ENCODE data around the gene HS6ST2. TPM values are rescaled to one million over a fixed set of nuclear protein-coding genes. Genes with fewer than 3 reads are reported as not detected.

Gene HS6ST2
- total and polyA plus RNA-seq, 2 donors from 2014 or later, result 2.0 to 11.9 TPM

DNA sequence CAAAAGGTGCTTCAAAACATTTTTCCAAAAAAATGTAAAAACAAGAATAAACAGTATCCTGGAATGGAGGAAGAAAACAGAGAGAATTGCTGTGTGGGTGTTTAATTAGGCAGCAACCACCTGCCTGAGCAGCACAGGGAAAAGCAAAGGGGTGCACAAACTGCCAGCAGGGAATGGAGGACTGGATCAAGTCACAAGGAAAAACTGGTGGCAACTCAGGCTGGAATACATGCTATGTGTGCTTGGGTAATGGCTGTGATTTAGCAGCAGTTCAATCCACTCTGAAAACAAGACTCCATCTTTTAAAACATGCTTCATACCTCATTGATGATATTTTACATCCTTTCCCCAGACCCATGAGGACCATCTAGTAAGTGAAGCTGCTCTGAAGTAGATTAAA is 179.5 kb downstream of the HS6ST2 start:
- Histone ChIP-seq H3K27ac (ENCODE audit: low read depth in 2 of 2, low read length in 2 of 2) (no peak overlapping the region), H3K27me3 (ENCODE audit: control insufficient read depth, insufficient read depth, low read length) (no peaks in the 10 kb centered on the region), H3K9me3 (ENCODE audit: control insufficient read depth in 2 of 3, insufficient read depth in 1 of 3, low read length in 3 of 3) (no peaks in the 10 kb centered on the region), H3K4me3 (ENCODE audit: low read length in 3 of 3) (no peak overlapping the region), H3K36me3 (ENCODE audit: control insufficient read depth in 2 of 3, insufficient read depth in 3 of 3, low read length in 3 of 3) (no peaks in the 10 kb centered on the region), H3K9ac (ENCODE audit: low read length in 3 of 3) (no peak overlapping the region), H3K4me1 (ENCODE audit: control insufficient read depth in 2 of 3, insufficient read depth in 2 of 3, low read depth in 1 of 3, low read length in 3 of 3) (no peaks in the 10 kb centered on the region)
- DNase-seq, result no peak
- intact Hi-C loops (cut with DNase I), result no loop called here
- TF ChIP-seq, protein P1, sequence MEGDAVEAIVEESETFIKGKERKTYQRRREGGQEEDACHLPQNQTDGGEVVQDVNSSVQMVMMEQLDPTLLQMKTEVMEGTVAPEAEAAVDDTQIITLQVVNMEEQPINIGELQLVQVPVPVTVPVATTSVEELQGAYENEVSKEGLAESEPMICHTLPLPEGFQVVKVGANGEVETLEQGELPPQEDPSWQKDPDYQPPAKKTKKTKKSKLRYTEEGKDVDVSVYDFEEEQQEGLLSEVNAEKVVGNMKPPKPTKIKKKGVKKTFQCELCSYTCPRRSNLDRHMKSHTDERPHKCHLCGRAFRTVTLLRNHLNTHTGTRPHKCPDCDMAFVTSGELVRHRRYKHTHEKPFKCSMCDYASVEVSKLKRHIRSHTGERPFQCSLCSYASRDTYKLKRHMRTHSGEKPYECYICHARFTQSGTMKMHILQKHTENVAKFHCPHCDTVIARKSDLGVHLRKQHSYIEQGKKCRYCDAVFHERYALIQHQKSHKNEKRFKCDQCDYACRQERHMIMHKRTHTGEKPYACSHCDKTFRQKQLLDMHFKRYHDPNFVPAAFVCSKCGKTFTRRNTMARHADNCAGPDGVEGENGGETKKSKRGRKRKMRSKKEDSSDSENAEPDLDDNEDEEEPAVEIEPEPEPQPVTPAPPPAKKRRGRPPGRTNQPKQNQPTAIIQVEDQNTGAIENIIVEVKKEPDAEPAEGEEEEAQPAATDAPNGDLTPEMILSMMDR (IDR thresholded peaks at IDR 0.05; ENCODE audit: borderline replicate concordance, extremely low read depth, insufficient read depth), result no peak
- no peak for FAIRE-seq

- Histone ChIP-seq H3K36me3 (ENCODE audit: control insufficient read depth in 2 of 3, insufficient read depth in 3 of 3, low read length in 3 of 3) (no peaks in the 10 kb centered on the region), H3K27ac (ENCODE audit: low read depth in 2 of 2, low read length in 2 of 2) (no peak overlapping the region), H3K4me3 (ENCODE audit: low read length in 3 of 3) (no peak overlapping the region), H3K9ac (ENCODE audit: low read length in 3 of 3) (no peak overlapping the region), H3K27me3 (ENCODE audit: control insufficient read depth, insufficient read depth, low read length) (no peaks in the 10 kb centered on the region), H3K9me3 (ENCODE audit: control insufficient read depth in 2 of 3, insufficient read depth in 1 of 3, low read length in 3 of 3) (no peaks in the 10 kb centered on the region), H3K4me1 (ENCODE audit: control insufficient read depth in 2 of 3, insufficient read depth in 2 of 3, low read depth in 1 of 3, low read length in 3 of 3) (no peaks in the 10 kb centered on the region)
- no peak for DNase-seq
- no peak for FAIRE-seq
- TF ChIP-seq, protein P1 (IDR thresholded peaks at IDR 0.05; ENCODE audit: borderline replicate concordance, extremely low read depth, insufficient read depth), result no peak
- intact Hi-C loops (cut with DNase I), result no loop called here
These were observed 181.8 kb downstream of the HS6ST2 start for GRCh38 chrX:132776486-132777210.

DNA sequence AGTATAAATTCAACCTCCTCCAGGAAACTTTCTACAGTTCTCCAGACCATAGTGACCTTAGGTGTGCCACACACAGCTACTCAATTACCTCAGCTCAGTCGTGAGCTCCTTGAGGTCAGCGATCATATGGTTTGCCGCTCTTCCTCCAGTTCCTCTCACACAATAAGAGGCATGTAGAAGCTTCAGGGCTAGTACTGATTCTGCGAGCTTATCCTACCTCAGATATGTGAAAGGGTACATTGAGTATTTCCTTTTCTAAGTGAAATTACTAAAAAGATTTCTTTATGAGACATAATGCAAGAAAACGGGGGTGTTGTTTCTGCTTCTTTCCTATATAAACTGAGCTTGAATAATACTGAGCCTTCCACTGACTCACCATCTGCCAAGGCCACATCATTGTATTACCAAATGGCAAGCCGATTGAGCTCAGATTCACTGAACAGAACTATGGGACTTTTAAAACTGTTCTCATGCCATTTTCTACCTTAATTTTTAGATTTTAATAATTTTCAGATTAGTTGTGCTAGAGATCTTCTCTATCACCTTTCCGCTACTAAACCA is 183.1 kb downstream of the HS6ST2 start:
- H3K9me3 ChIP-seq (ENCODE audit: control insufficient read depth in 2 of 3, insufficient read depth in 1 of 3, low read length in 3 of 3), result no peaks in the 10 kb centered on the region
- FAIRE-seq, result no peak
- no peaks in the 10 kb centered on the region for H3K36me3 ChIP-seq (ENCODE audit: control insufficient read depth in 2 of 3, insufficient read depth in 3 of 3, low read length in 3 of 3)
- H3K27me3 ChIP-seq (ENCODE audit: control insufficient read depth, insufficient read depth, low read length), result no peaks in the 10 kb centered on the region
- no peaks in the 10 kb centered on the region for H3K4me1 ChIP-seq (ENCODE audit: control insufficient read depth in 2 of 3, insufficient read depth in 2 of 3, low read depth in 1 of 3, low read length in 3 of 3)
- H3K4me3 ChIP-seq (ENCODE audit: low read length in 3 of 3), result no peak overlapping the region
- no peak overlapping the region for H3K27ac ChIP-seq (ENCODE audit: low read depth in 2 of 2, low read length in 2 of 2)
- TF ChIP-seq, protein P1 (IDR thresholded peaks at IDR 0.05; ENCODE audit: borderline replicate concordance, extremely low read depth, insufficient read depth), result no peak
- no peak for DNase-seq
- intact Hi-C loops (cut with DNase I), result no loop called here
- no peak overlapping the region for H3K9ac ChIP-seq (ENCODE audit: low read length in 3 of 3)
